GM06990 (cell line): ENCODE results near the gene KLHDC4.

Source experiments
- DNase-seq: peaks from one replicate; pipeline ENCODE4 v3.0.0-alpha.2; 2011; ENCODE audit not compliant: insufficient read length; ENCODE audit errors: extremely low read depth
- H3K27me3 ChIP-seq: replicated peaks from 2 replicates; pipeline ENCODE4 v1.6.0; 2011; ENCODE audit warnings: low read length; ENCODE audit not compliant: control insufficient read depth, insufficient read depth
- H3K36me3 ChIP-seq: 2 replicates; pipeline ENCODE4 v1.5.1; 2011; ENCODE audit warnings: low read length; ENCODE audit not compliant: control insufficient read depth, insufficient read depth
- H3K4me3 ChIP-seq: replicated peaks from 2 replicates; pipeline ENCODE4 v1.5.1; 2011; ENCODE audit warnings: low read depth, mild to moderate bottlenecking, control low read depth, low read length
- CTCF ChIP-seq: IDR thresholded peaks from 2 replicates; pipeline ENCODE4 v1.5.1; 2011; ENCODE audit warnings: low read length, control low read depth, mild to moderate bottlenecking, inconsistent platforms; ENCODE audit not compliant: insufficient read depth, poor library complexity, severe bottlenecking

Gene KLHDC4

GRCh38 chr16:87741700-87742415 lies 23.9 kb downstream of the KLHDC4 start:
- Histone ChIP-seq H3K36me3 (peaks cover 39% of the 10 kb centered on the region), H3K27me3 (no peaks in the 10 kb centered on the region), H3K4me3 (no peak overlapping the region)
- no peak for DNase-seq
- no peak for TF ChIP-seq CTCF

- Histone ChIP-seq H3K36me3 (peaks cover 32% of the 10 kb centered on the region), H3K4me3 (no peak overlapping the region), H3K27me3 (no peaks in the 10 kb centered on the region)
- no peak for DNase-seq
- TF ChIP-seq CTCF, result no peak
Observed at GRCh38 chr16:87740909-87741424, 24.8 kb downstream of the KLHDC4 start.

GRCh38 chr16:87740441-87740840 lies 25.3 kb downstream of the KLHDC4 start:
- no peak for TF ChIP-seq CTCF
- H3K36me3 ChIP-seq, result peaks cover 26% of the 10 kb centered on the region
- no peak for DNase-seq
- no peak overlapping the region for H3K4me3 ChIP-seq
- no peaks in the 10 kb centered on the region for H3K27me3 ChIP-seq

GRCh38 chr16:87739801-87740200 lies 26.0 kb downstream of the KLHDC4 start:
- Histone ChIP-seq H3K4me3 (no peak overlapping the region), H3K27me3 (no peaks in the 10 kb centered on the region), H3K36me3 (peaks cover 23% of the 10 kb centered on the region)
- no peak for TF ChIP-seq CTCF
- no peak for DNase-seq

- no peak for DNase-seq
- no peak for TF ChIP-seq CTCF
- no peak overlapping the region for H3K4me3 ChIP-seq
- peaks cover 14% of the 10 kb centered on the region for H3K36me3 ChIP-seq
- H3K27me3 ChIP-seq, result no peaks in the 10 kb centered on the region
Observed at GRCh38 chr16:87736008-87736382, 29.8 kb downstream of the KLHDC4 start.
